ENCODE data around the gene ZBTB45.

DNA sequence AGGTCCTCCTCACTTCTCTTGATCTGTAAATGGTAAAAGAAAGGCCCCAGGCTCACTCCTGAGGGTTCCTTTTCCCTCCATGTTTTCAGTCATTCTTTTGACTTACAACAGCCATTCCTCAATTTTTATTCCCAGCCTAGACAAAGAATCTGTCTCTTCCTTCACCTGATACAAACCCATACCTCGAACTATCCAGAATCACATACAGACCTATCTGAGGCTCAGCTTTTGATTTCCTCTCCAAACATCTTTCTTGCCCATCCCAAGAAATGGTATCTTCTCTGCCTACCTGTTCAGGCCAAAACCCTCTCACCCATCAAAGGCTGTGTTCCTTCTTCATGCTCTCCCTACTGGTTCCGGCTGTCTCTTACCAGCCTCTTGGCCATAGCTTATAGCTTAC is 33.0 kb upstream of the ZBTB45 start:
- TF ChIP-seq POLR2A (IDR thresholded peaks at IDR 0.05; ENCODE audit: low read length) = no peak
- no peak for TF ChIP-seq GATA1 (IDR thresholded peaks at IDR 0.05; ENCODE audit: low read depth, low read length)
